Osteoblast (primary cell): ENCODE data around the gene SEMA4A. TPM values are rescaled to one million over a fixed set of nuclear protein-coding genes. Genes with fewer than 3 reads are reported as not detected.
A peak's percentile ranks its signal among the peaks of the same experiment; 100 is the strongest.

Experiments
- DNase-seq: peaks from one replicate; pipeline ENCODE4 v3.0.0; 2011; ENCODE audit warnings: low spot score, mixed read lengths; ENCODE audit not compliant: insufficient read length; ENCODE audit errors: missing footprints
- H2AFZ ChIP-seq: 2 replicates; pipeline ENCODE4 v1.6.0; 2011; ENCODE audit warnings: mild to moderate bottlenecking, low read length
- H3K27ac ChIP-seq: 2 replicates; pipeline ENCODE4 v1.5.1; 2011; ENCODE audit warnings: mild to moderate bottlenecking, low read depth, low read length, moderate library complexity
- H3K27me3 ChIP-seq: 2 replicates; pipeline ENCODE4 v1.6.0; 2012; ENCODE audit warnings: mild to moderate bottlenecking, control low read depth, inconsistent platforms, low read length, moderate library complexity; ENCODE audit not compliant: insufficient read depth
- H3K36me3 ChIP-seq: 2 replicates; pipeline ENCODE4 v1.5.1; 2011; ENCODE audit warnings: mild to moderate bottlenecking, low read length, control low read depth, moderate library complexity; ENCODE audit not compliant: insufficient read depth
- H3K4me1 ChIP-seq: 2 replicates; pipeline ENCODE4 v1.5.1; 2011; ENCODE audit warnings: mild to moderate bottlenecking, low read length, control low read depth, moderate library complexity; ENCODE audit not compliant: insufficient read depth
- H3K4me2 ChIP-seq: 2 replicates; pipeline ENCODE4 v1.6.0; 2011; ENCODE audit warnings: mild to moderate bottlenecking, low read length; ENCODE audit not compliant: insufficient read depth
- H3K4me3 ChIP-seq: fragments of 200-600 bp; sonication (generic); 3 replicates; pipeline ENCODE4 v1.5.1; 2012; ENCODE audit warnings: mild to moderate bottlenecking, low read length, inconsistent platforms; ENCODE audit not compliant: insufficient read depth
- H3K79me2 ChIP-seq: 2 replicates; pipeline ENCODE4 v1.6.0; 2012; ENCODE audit warnings: mild to moderate bottlenecking, low read length, control low read depth, inconsistent platforms; ENCODE audit not compliant: insufficient read depth
- H3K9me3 ChIP-seq: 2 replicates; pipeline ENCODE4 v1.5.1; 2011; ENCODE audit warnings: low read depth, low read length, control low read depth
- H4K20me1 ChIP-seq: 2 replicates; pipeline ENCODE4 v1.6.0; 2012; ENCODE audit warnings: mild to moderate bottlenecking, low read length, control low read depth; ENCODE audit not compliant: insufficient read depth
- total RNA-seq: library from RNA; depleted of rRNA; stranded (reverse); fragments of >200 nt; gene quantifications from 2 replicates; pipeline ENCODE4 v1.2.3, GENCODE V29; 2012
- TF ChIP-seq, protein P1 (sequence below): IDR thresholded peaks from 2 replicates; pipeline ENCODE4 v1.5.1; 2011; ENCODE audit warnings: mild to moderate bottlenecking, low read depth, low read length, moderate library complexity; ENCODE audit errors: extremely low read depth

SEMA4A gene
- total RNA-seq, 1 donor: 1.8 TPM

DNA sequence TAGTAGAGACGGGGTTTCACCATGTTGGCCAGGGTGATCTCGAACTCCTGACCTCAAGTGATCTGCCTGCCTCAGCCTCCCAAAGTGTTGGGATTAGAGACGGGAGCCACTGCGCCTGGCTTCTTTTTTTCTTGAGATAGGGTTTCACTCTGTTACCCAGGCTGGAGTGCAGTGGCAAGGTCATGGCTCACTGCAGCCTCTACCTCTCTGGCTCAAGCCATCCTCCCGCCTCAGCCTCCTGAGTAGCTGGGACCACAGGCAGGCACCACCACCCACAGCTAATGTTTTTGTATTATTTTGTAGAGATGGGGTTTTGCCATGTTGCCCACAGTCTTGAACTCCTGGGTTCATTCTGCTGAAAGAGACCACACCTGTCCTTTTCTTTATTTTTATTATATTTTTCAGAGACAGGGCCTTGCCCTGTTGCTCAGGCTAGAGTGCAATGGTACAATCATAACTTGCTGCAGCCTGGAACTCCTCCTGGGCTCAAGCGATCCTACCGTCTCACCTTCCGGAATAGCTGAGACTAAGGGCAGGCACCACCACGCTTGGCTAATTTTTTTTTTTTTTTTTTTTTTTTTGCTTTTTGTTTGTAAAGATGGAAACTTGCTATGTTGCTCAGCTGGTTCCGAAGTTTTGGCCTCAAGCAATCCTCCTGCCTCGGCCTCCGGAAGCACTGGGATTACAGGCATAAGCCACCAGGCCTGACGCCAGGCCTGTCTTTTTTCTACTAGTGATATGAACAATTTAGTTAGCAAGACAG, 35.8 kb upstream of the SEMA4A start:
- Histone ChIP-seq H3K79me2 (peaks cover 86% of the 10 kb centered on the region), H3K36me3 (peaks cover 23% of the 10 kb centered on the region), H2AFZ (no peak overlapping the region), H3K4me3 (peak overlapping the region; percentile 99), H4K20me1 (peaks cover 58% of the 10 kb centered on the region), H3K27me3 (no peaks in the 10 kb centered on the region), H3K4me1 (peaks cover 68% of the 10 kb centered on the region), H3K27ac (peak overlapping the region; percentile 55), H3K4me2 (peak overlapping the region; percentile 84), H3K9me3 (no peaks in the 10 kb centered on the region)
- TF ChIP-seq, protein P1, sequence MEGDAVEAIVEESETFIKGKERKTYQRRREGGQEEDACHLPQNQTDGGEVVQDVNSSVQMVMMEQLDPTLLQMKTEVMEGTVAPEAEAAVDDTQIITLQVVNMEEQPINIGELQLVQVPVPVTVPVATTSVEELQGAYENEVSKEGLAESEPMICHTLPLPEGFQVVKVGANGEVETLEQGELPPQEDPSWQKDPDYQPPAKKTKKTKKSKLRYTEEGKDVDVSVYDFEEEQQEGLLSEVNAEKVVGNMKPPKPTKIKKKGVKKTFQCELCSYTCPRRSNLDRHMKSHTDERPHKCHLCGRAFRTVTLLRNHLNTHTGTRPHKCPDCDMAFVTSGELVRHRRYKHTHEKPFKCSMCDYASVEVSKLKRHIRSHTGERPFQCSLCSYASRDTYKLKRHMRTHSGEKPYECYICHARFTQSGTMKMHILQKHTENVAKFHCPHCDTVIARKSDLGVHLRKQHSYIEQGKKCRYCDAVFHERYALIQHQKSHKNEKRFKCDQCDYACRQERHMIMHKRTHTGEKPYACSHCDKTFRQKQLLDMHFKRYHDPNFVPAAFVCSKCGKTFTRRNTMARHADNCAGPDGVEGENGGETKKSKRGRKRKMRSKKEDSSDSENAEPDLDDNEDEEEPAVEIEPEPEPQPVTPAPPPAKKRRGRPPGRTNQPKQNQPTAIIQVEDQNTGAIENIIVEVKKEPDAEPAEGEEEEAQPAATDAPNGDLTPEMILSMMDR: no peak
- no peak for DNase-seq

DNA sequence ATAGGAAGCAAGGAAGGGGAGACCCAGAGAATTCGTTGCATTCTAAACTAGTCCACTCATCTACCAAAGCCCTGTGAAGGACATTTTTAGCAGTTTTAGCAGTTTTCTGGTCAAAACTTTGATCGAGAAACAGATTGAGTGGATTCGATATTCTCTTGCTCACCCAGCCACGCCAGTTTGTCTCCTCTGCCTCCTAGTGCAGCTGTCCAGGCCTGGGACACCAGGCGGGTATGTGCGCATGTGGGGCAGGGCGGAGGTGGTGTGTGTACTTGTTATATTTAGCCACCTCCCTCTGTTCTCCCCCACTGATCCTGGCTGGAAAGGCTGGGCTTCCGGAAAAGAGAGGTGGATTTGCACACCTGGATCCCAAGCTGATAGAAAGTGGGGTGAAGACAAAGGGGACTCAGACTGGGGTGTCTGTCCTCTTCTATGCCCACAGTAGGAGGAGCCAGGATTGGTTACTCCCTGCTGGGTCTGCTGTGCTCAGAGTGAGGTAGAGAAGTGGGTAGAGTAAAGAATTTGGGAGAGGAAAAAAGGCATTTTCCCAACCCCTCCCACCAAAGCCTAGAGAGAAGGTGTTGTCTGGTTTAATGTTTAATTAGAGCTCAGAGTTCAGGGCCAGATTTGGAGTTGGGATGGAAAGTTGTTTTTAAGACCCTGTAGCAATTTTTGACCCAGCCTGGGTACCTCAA, 35.1 kb upstream of the SEMA4A start:
- Histone ChIP-seq H4K20me1 (peaks cover 60% of the 10 kb centered on the region), H3K79me2 (peaks cover 90% of the 10 kb centered on the region), H3K4me2 (peak overlapping the region; percentile 84), H3K4me1 (peaks cover 70% of the 10 kb centered on the region), H3K4me3 (peak overlapping the region; percentile 99), H3K9me3 (no peaks in the 10 kb centered on the region), H3K27ac (peak overlapping the region; percentile 55), H3K27me3 (no peaks in the 10 kb centered on the region), H2AFZ (no peak overlapping the region), H3K36me3 (peaks cover 23% of the 10 kb centered on the region)
- peak; percentile 82 for DNase-seq
- TF ChIP-seq, protein P1: no peak

- H3K4me1 ChIP-seq: peaks cover 73% of the 10 kb centered on the region
- peak overlapping the region; percentile 39 for H3K4me3 ChIP-seq
- H3K27me3 ChIP-seq: no peaks in the 10 kb centered on the region
- no peak for DNase-seq
- peaks cover 95% of the 10 kb centered on the region for H3K79me2 ChIP-seq
- no peak overlapping the region for H2AFZ ChIP-seq
- H3K36me3 ChIP-seq: peaks cover 23% of the 10 kb centered on the region
- TF ChIP-seq, protein P1: no peak
- peak overlapping the region; percentile 100 for H3K27ac ChIP-seq
- peak overlapping the region; percentile 84 for H3K4me2 ChIP-seq
- H4K20me1 ChIP-seq: peaks cover 59% of the 10 kb centered on the region
- no peaks in the 10 kb centered on the region for H3K9me3 ChIP-seq
Measured at GRCh38 chr1:156119503-156120209, 33.7 kb upstream of the SEMA4A start.
